IMR-90 (cell line): ENCODE results near the gene RNF181.

Experiments used
- CEBPB ChIP-seq: IDR thresholded peaks from 2 replicates; pipeline ENCODE4 v1.6.1; 2012; ENCODE audit warnings: low read depth, low read length, improper control_type of control experiment
- CHD1 ChIP-seq: IDR thresholded peaks from 2 replicates; pipeline ENCODE4 v1.6.1; 2012; ENCODE audit warnings: low read depth, low read length, improper control_type of control experiment
- MAFK ChIP-seq: IDR thresholded peaks from 2 replicates; pipeline ENCODE4 v1.6.1; 2012; ENCODE audit warnings: low read depth, low read length, improper control_type of control experiment
- MAZ ChIP-seq: IDR thresholded peaks from 2 replicates; pipeline ENCODE4 v1.6.1; 2012; ENCODE audit warnings: low read depth, mild to moderate bottlenecking, low read length, improper control_type of control experiment, moderate library complexity, borderline replicate concordance
- MXI1 ChIP-seq: IDR thresholded peaks from 2 replicates; pipeline ENCODE4 v1.6.1; 2012; ENCODE audit warnings: low read depth, mild to moderate bottlenecking, low read length, moderate library complexity, borderline replicate concordance
- NFE2L2 ChIP-seq: fragments of 150-350 bp; IDR thresholded peaks from 2 replicates; pipeline ENCODE4 v1.6.1; 2016; ENCODE audit warnings: low read depth, mild to moderate bottlenecking, low read length
- POLR2A ChIP-seq: IDR thresholded peaks from 2 replicates; pipeline ENCODE4 v1.6.1; 2012; ENCODE audit warnings: mild to moderate bottlenecking, low read depth, low read length
- RCOR1 ChIP-seq: IDR thresholded peaks from 2 replicates; pipeline ENCODE4 v1.6.1; 2012; ENCODE audit warnings: mild to moderate bottlenecking, low read length, improper control_type of control experiment; ENCODE audit not compliant: insufficient replicate concordance
- SMC3 ChIP-seq: fragments of 150-350 bp; IDR thresholded peaks from 2 replicates; pipeline ENCODE4 v1.6.1; 2016; ENCODE audit warnings: low read depth, mild to moderate bottlenecking, antibody characterized with exemption, low read length, moderate library complexity
- TF ChIP-seq, protein P1 (sequence below): conservative IDR thresholded peaks from 2 replicates; pipeline ENCODE4 v1.5.1; 2012; ENCODE audit warnings: mild to moderate bottlenecking, low read depth, low read length, improper control_type of control experiment
- TF ChIP-seq, protein P2 (sequence below): fragments of 150-350 bp; IDR thresholded peaks from 2 replicates; pipeline ENCODE4 v1.6.1; 2016; ENCODE audit warnings: low read depth, mild to moderate bottlenecking, low read length, moderate library complexity, borderline replicate concordance

DNA sequence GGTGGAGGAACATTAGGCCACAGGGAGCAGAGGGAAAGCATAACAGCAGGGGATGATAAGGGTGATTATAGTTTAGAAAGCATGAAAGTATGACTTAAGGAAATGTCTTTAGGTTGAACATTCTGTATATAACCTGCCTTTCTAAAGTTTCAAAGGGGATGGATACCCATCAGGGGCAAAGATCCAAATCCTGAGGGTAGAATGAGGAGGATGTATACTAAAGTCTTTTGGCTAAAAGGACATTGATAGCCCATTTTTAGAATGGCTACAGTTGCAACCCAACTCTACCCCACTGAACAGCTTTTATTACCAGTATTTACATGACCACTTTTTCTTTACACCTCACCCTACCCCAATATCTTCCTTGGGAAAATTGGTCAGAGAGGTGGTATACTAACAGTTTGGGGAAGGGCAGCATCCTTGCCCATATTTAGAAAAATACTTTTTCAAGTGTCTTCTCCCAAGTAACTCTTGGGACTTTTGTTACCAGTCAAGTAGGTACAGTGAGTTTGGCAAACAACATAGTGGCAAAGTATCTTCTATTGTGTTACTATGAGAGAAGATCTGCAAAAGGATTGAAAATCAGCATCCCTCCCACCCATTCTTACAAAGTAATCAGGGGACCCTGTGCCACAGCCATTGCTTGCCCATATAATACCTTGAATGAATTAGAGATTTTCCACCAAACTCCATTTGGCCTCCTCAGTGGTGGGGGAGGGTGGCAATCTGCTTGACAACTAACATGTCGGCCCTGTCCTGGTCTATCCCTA, 48.3 kb upstream of the RNF181 start:
- TF ChIP-seq SMC3 (no peak), POLR2A (0 out of 2 replicates have a peak, but pooled peaks have one; percentile 34), MAFK (no peak), CEBPB (no peak), NFE2L2 (no peak), MAZ (no peak), MXI1 (no peak), CHD1 (no peak), RCOR1 (no peak)
- TF ChIP-seq, protein P1, sequence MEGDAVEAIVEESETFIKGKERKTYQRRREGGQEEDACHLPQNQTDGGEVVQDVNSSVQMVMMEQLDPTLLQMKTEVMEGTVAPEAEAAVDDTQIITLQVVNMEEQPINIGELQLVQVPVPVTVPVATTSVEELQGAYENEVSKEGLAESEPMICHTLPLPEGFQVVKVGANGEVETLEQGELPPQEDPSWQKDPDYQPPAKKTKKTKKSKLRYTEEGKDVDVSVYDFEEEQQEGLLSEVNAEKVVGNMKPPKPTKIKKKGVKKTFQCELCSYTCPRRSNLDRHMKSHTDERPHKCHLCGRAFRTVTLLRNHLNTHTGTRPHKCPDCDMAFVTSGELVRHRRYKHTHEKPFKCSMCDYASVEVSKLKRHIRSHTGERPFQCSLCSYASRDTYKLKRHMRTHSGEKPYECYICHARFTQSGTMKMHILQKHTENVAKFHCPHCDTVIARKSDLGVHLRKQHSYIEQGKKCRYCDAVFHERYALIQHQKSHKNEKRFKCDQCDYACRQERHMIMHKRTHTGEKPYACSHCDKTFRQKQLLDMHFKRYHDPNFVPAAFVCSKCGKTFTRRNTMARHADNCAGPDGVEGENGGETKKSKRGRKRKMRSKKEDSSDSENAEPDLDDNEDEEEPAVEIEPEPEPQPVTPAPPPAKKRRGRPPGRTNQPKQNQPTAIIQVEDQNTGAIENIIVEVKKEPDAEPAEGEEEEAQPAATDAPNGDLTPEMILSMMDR, result no peak
- TF ChIP-seq, protein P2, sequence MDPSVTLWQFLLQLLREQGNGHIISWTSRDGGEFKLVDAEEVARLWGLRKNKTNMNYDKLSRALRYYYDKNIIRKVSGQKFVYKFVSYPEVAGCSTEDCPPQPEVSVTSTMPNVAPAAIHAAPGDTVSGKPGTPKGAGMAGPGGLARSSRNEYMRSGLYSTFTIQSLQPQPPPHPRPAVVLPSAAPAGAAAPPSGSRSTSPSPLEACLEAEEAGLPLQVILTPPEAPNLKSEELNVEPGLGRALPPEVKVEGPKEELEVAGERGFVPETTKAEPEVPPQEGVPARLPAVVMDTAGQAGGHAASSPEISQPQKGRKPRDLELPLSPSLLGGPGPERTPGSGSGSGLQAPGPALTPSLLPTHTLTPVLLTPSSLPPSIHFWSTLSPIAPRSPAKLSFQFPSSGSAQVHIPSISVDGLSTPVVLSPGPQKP, result no peak
